PFSK-1 (cell line): ENCODE measurements around the gene HHIPL1.

Experiments
- FOXP2 ChIP-seq: optimal IDR thresholded peaks from 2 replicates; pipeline ENCODE3; 2011; ENCODE audit warnings: borderline replicate concordance, control low read depth, inconsistent platforms; ENCODE audit not compliant: insufficient read depth; ENCODE audit errors: extremely low read length, extremely low read depth
- POLR2AphosphoS5 ChIP-seq: IDR thresholded peaks from 2 replicates; pipeline ENCODE4 v1.6.1; 2012; ENCODE audit warnings: low read depth, mild to moderate bottlenecking, control low read depth, low read length, moderate library complexity
- SIN3A ChIP-seq: IDR thresholded peaks from 2 replicates; pipeline ENCODE4 v1.6.1; 2012; ENCODE audit warnings: mild to moderate bottlenecking, low read length, moderate library complexity, borderline replicate concordance; ENCODE audit not compliant: insufficient read depth
- TAF1 ChIP-seq: IDR thresholded peaks from 2 replicates; pipeline ENCODE4 v1.6.1; 2012; ENCODE audit warnings: low read length, control low read depth, borderline replicate concordance; ENCODE audit not compliant: insufficient read depth
- TF ChIP-seq, protein P1 (sequence below), 2 experiments: IDR thresholded peaks; 2 replicates each; pipeline versions ENCODE4 v1.6.1 to v1.8.0; 2011 to 2012; ENCODE audit warnings: low read depth in 2 of 2, low read length in 2 of 2, control low read depth in 1 of 2, inconsistent platforms in 1 of 2, mild to moderate bottlenecking in 1 of 2, moderate library complexity in 1 of 2; ENCODE audit not compliant: insufficient read depth in 1 of 2

DNA sequence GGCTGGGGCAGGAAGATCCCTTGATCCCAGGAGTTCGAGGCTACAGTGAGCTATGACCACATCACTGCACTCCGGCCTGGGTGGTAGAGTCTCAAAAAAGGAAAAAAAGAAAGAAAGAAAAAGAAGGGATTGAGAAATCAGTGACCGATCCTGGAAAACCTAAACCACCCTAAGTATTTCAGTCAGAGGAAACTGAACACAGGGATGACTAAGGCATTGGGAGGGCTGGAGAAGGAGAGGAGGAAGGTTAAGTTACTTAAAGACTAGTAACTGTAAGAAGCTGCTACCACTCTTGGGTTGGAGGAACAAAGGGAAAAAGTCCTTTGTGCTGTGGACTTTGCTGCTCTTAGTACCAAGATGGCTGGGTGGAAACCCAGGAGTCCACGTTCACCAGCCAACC, 10.6 kb downstream of the HHIPL1 start:
- TF ChIP-seq, protein P1, sequence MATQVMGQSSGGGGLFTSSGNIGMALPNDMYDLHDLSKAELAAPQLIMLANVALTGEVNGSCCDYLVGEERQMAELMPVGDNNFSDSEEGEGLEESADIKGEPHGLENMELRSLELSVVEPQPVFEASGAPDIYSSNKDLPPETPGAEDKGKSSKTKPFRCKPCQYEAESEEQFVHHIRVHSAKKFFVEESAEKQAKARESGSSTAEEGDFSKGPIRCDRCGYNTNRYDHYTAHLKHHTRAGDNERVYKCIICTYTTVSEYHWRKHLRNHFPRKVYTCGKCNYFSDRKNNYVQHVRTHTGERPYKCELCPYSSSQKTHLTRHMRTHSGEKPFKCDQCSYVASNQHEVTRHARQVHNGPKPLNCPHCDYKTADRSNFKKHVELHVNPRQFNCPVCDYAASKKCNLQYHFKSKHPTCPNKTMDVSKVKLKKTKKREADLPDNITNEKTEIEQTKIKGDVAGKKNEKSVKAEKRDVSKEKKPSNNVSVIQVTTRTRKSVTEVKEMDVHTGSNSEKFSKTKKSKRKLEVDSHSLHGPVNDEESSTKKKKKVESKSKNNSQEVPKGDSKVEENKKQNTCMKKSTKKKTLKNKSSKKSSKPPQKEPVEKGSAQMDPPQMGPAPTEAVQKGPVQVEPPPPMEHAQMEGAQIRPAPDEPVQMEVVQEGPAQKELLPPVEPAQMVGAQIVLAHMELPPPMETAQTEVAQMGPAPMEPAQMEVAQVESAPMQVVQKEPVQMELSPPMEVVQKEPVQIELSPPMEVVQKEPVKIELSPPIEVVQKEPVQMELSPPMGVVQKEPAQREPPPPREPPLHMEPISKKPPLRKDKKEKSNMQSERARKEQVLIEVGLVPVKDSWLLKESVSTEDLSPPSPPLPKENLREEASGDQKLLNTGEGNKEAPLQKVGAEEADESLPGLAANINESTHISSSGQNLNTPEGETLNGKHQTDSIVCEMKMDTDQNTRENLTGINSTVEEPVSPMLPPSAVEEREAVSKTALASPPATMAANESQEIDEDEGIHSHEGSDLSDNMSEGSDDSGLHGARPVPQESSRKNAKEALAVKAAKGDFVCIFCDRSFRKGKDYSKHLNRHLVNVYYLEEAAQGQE (IDR thresholded peaks at IDR 0.05; ENCODE audit: insufficient read depth in 1 of 2, low read depth in 2 of 2, low read length in 2 of 2): no peak
- TF ChIP-seq TAF1 (no peak), POLR2AphosphoS5 (no peak), SIN3A (no peak), FOXP2 (no peak)
